Spleen (tissue), 7 donors: ENCODE data around the gene MRPL50.

Experiments
- CTCF ChIP-seq, 11 experiments: fragments of 200-600 bp in 7 of 11; fragments of 450-650 bp in 4 of 11; sonication (generic) in 4 of 11; IDR thresholded peaks in 8 of 11; conservative IDR thresholded peaks in 3 of 11; 1 replicate in 7 of 11; 2 replicates in 4 of 11; pipeline versions ENCODE4 v1.4.0 to v1.8.0; 2016 to 2021; ENCODE audit warnings: antibody characterized with exemption in 11 of 11, inconsistent platforms in 4 of 11, mild to moderate bottlenecking in 1 of 11
- POLR2A ChIP-seq, 3 donors: fragments of 450-650 bp; IDR thresholded peaks; one replicate each; pipeline ENCODE4 v1.5.1; 2017; ENCODE audit warnings: antibody characterized with exemption in 3 of 3, mild to moderate bottlenecking in 1 of 3
- POLR2AphosphoS5 ChIP-seq, 3 donors: sonication (generic); formaldehyde crosslinking; IDR thresholded peaks; one replicate each; pipeline ENCODE4 v1.5.1; 2017; ENCODE audit warnings: antibody characterized with exemption in 3 of 3
- donor health status: DM: no; HTN: no; CAD: no; lungs with moderate emphysema.
- donor health status: DM: no; HTN: no; CAD: no.
- donor health status: DM: no; HTN: no; CAD: no.

DNA sequence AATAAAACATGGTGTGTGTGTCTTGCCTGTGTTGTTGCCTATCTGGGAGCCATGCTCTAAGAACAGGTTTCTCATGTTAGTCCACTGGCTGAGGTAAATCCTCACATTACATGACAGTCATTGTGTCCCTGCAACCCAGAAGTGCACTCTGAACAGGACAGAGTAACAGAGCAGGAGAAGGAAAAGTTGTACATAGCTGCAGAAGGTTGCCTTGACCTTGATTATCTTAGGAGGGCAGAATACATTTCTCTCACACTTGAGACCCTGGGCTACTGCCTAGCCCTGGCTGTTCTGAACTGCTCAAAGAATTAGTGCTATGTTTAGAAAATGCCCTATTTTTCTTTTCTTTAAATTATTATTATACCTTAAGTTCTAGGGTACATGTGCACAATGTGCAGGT lies 17.2 kb upstream of the MRPL50 start:
- TF ChIP-seq CTCF (IDR thresholded peaks at IDR 0.05 in 8 of 11, conservative IDR thresholded peaks at IDR 0.05 in 3 of 11) (no peak), POLR2A (IDR thresholded peaks at IDR 0.05) (no peak), POLR2AphosphoS5 (IDR thresholded peaks at IDR 0.05) (no peak)
